SK-N-SH treated with all-trans-retinoic acid at 6 μM for 48 hours (cell line): ENCODE measurements around the gene SNX10.

ENCODE experiments used
- ATAC-seq: fragments of 200-7000 bp; cut with Tn5 transposase; 3 replicates; pipeline ENCODE4 v1.9.1; 2020; ENCODE audit warnings: mild to moderate bottlenecking, moderate library complexity
- ARNTL ChIP-seq: fragments of 450-650 bp; formaldehyde crosslinking; IDR thresholded peaks from 2 replicates; pipeline ENCODE4 v1.5.0; 2020; ENCODE audit warnings: low read depth, mild to moderate bottlenecking, moderate library complexity, borderline replicate concordance
- BACH2 ChIP-seq: fragments of 250-450 bp; sonication (Bioruptor Pico); IDR thresholded peaks from 2 replicates; pipeline ENCODE4 v1.9.0; 2021; ENCODE audit warnings: mild to moderate bottlenecking, borderline replicate concordance
- CREB5 ChIP-seq: fragments of 250-450 bp; sonication (Bioruptor Pico); IDR thresholded peaks from 2 replicates; pipeline ENCODE4 v1.5.1; 2020; ENCODE audit warnings: low read depth, mild to moderate bottlenecking, moderate library complexity
- CSDC2 ChIP-seq: fragments of 250-450 bp; sonication (Bioruptor Pico); IDR thresholded peaks from 2 replicates; pipeline ENCODE4 v1.5.0; 2020; ENCODE audit warnings: mild to moderate bottlenecking, moderate library complexity
- CSRNP3 ChIP-seq: fragments of 250-450 bp; sonication (Bioruptor Pico); IDR thresholded peaks from 2 replicates; pipeline ENCODE4 v1.5.1; 2021; ENCODE audit warnings: mild to moderate bottlenecking, moderate library complexity
- ESRRG ChIP-seq: fragments of 250-450 bp; sonication (Bioruptor Pico); IDR thresholded peaks from 2 replicates; pipeline ENCODE4 v1.6.1; 2021; ENCODE audit warnings: mild to moderate bottlenecking
- GLIS3 ChIP-seq: fragments of 250-450 bp; sonication (Bioruptor Pico); IDR thresholded peaks from 2 replicates; pipeline ENCODE4 v1.5.0; 2020; ENCODE audit warnings: mild to moderate bottlenecking, moderate library complexity
- ISL1 ChIP-seq: fragments of 250-450 bp; sonication (Bioruptor Pico); IDR thresholded peaks from 2 replicates; pipeline ENCODE4 v2.1.2; 2022; ENCODE audit warnings: mild to moderate bottlenecking, moderate library complexity
- OSR1 ChIP-seq: fragments of 250-450 bp; sonication (Bioruptor Pico); IDR thresholded peaks from 2 replicates; pipeline ENCODE4 v1.8.0; 2022; ENCODE audit warnings: moderate library complexity, mild to moderate bottlenecking, inconsistent platforms
- PPARA ChIP-seq: fragments of 250-450 bp; sonication (Bioruptor Pico); IDR thresholded peaks from 2 replicates; pipeline ENCODE4 v1.5.0; 2020; ENCODE audit warnings: mild to moderate bottlenecking, borderline replicate concordance
- SNAI2 ChIP-seq: fragments of 250-450 bp; sonication (Bioruptor Pico); IDR thresholded peaks from 2 replicates; pipeline ENCODE4 v1.5.0; 2020; ENCODE audit warnings: mild to moderate bottlenecking, moderate library complexity
- TCF4 ChIP-seq: fragments of 250-450 bp; sonication (Bioruptor Pico); IDR thresholded peaks from 2 replicates; pipeline ENCODE4 v1.8.0; 2021; ENCODE audit warnings: mild to moderate bottlenecking, moderate library complexity, borderline replicate concordance
- TOX ChIP-seq: fragments of 250-450 bp; sonication (Bioruptor Pico); IDR thresholded peaks from 2 replicates; pipeline ENCODE4 v1.8.0; 2021; ENCODE audit warnings: mild to moderate bottlenecking, moderate library complexity, borderline replicate concordance
- TSHZ2 ChIP-seq: fragments of 250-450 bp; sonication (Bioruptor Pico); IDR thresholded peaks from 2 replicates; pipeline ENCODE4 v1.5.0; 2020; ENCODE audit warnings: mild to moderate bottlenecking, moderate library complexity
- ZC3H10 ChIP-seq: fragments of 250-450 bp; sonication (Bioruptor Pico); IDR thresholded peaks from 2 replicates; pipeline ENCODE4 v1.5.1; 2021; ENCODE audit warnings: mild to moderate bottlenecking, moderate library complexity
- ZFP3 ChIP-seq: fragments of 250-450 bp; sonication (Bioruptor Pico); IDR thresholded peaks from 2 replicates; pipeline ENCODE4 v1.5.0; 2020; ENCODE audit warnings: mild to moderate bottlenecking, moderate library complexity
- ZFP30 ChIP-seq: fragments of 450-650 bp; formaldehyde crosslinking; IDR thresholded peaks from 2 replicates; pipeline ENCODE4 v1.5.0; 2022; ENCODE audit warnings: mild to moderate bottlenecking, moderate library complexity
- ZNF565 ChIP-seq: fragments of 450-650 bp; formaldehyde crosslinking; conservative IDR thresholded peaks from 2 replicates; pipeline ENCODE4 v1.5.0; 2020; ENCODE audit warnings: low read depth, mild to moderate bottlenecking, moderate library complexity
- ZNF70 ChIP-seq: fragments of 450-650 bp; formaldehyde crosslinking; IDR thresholded peaks from 2 replicates; pipeline ENCODE4 v1.5.0; 2020; ENCODE audit warnings: mild to moderate bottlenecking, moderate library complexity
- ZNF8 ChIP-seq: fragments of 450-650 bp; formaldehyde crosslinking; IDR thresholded peaks from 2 replicates; pipeline ENCODE4 v1.5.0; 2020; ENCODE audit warnings: mild to moderate bottlenecking, moderate library complexity
- TF ChIP-seq, protein P1 (sequence below): fragments of 250-450 bp; sonication (Bioruptor Pico); IDR thresholded peaks from 2 replicates; pipeline ENCODE4 v1.8.0; 2021; ENCODE audit warnings: low read depth, mild to moderate bottlenecking, moderate library complexity, borderline replicate concordance

Gene SNX10

DNA sequence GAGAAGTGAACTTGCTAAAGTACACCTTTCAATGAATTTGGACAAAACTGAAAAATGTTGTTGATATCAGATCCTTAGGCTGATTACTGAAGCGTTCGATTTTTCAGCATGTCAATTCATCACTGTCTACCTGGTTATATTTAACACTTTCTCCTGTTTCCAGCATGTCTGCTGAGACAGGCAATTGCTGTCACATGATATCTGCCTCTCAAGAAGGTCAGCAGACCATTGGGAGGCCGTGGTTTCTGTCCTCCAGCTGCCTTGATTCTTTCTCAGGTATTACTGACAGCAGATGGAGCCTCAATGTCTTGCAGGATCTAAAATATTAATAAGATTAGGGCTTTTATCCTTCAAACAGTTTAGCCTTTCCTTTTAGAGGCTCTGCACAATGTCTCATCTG lies 127.5 kb downstream of the SNX10 start (continued):
- TF ChIP-seq OSR1 (CRISPR knock-in tag) (no peak), BACH2 (CRISPR knock-in tag) (no peak)
- TF ChIP-seq, all 23 proteins: peak for 0

DNA sequence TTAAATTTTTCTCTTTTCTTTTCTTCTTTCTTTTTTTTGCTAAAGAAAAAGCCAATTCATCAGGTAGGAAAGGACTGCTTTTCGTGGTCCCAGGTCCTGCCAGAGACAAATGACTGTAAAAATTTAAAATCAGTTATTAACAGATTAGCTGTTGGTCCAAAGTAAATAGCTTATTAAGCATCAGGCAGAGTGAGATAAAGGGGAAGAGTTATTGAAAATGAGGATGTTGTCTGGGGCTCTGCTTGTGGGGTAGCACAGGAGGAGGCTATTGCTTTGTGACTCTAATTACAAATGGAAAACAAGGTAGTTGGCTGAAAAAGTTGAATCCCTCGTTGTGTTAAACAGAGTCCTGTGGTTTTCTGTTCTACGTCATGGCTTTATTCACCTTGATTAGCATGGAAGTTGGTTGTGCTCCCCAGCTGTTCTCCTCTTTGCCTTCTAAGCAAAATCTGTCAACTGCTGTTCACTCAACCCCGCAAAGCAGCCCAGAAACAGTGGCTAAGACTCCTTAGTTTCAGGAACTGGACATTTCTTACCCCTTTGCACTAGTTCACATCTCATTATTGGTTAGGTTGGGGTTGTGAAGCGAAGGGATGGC lies 128.9 kb downstream of the SNX10 start:
- TF ChIP-seq, protein P1, sequence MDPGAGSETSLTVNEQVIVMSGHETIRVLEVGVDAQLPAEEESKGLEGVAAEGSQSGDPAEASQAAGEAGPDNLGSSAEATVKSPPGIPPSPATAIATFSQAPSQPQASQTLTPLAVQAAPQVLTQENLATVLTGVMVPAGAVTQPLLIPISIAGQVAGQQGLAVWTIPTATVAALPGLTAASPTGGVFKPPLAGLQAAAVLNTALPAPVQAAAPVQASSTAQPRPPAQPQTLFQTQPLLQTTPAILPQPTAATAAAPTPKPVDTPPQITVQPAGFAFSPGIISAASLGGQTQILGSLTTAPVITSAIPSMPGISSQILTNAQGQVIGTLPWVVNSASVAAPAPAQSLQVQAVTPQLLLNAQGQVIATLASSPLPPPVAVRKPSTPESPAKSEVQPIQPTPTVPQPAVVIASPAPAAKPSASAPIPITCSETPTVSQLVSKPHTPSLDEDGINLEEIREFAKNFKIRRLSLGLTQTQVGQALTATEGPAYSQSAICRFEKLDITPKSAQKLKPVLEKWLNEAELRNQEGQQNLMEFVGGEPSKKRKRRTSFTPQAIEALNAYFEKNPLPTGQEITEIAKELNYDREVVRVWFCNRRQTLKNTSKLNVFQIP (CRISPR knock-in tag), result no peak
- TF ChIP-seq PPARA (CRISPR knock-in tag), result no peak
- TF ChIP-seq ZFP30, result no peak
- no peak for TF ChIP-seq ZNF8 (CRISPR knock-in tag)
- TF ChIP-seq ZFP3 (CRISPR knock-in tag), result no peak
- no peak for TF ChIP-seq ARNTL (CRISPR knock-in tag)
- no peak for TF ChIP-seq ZNF70 (CRISPR knock-in tag)
- TF ChIP-seq GLIS3 (CRISPR knock-in tag), result no peak
- TF ChIP-seq ZNF565, result no peak
- TF ChIP-seq CSDC2 (CRISPR knock-in tag), result no peak
- no peak for TF ChIP-seq ZC3H10 (CRISPR knock-in tag)
- no peak for TF ChIP-seq CSRNP3 (CRISPR knock-in tag)
- TF ChIP-seq, all 23 proteins: peak for 0
- ATAC-seq, result no peak

GRCh38 chr7:26422761-26423160 lies 131.1 kb downstream of the SNX10 start:
- ATAC-seq, result no peak
- TF ChIP-seq ISL1 (CRISPR knock-in tag) (no peak), CSDC2 (CRISPR knock-in tag) (no peak), TOX (CRISPR knock-in tag) (no peak), ZFP3 (CRISPR knock-in tag) (no peak), GLIS3 (CRISPR knock-in tag) (no peak), ZNF565 (no peak), OSR1 (CRISPR knock-in tag) (no peak), ZNF8 (CRISPR knock-in tag) (no peak), ZNF70 (CRISPR knock-in tag) (no peak), SNAI2 (CRISPR knock-in tag) (no peak), PPARA (CRISPR knock-in tag) (no peak), BACH2 (CRISPR knock-in tag) (no peak), ARNTL (CRISPR knock-in tag) (no peak)
- TF ChIP-seq, protein P1 (CRISPR knock-in tag), result no peak

- no peak for ATAC-seq
- TF ChIP-seq TSHZ2 (CRISPR knock-in tag), result no peak
- TF ChIP-seq ZFP3 (CRISPR knock-in tag), result no peak
- TF ChIP-seq ZNF70 (CRISPR knock-in tag), result no peak
- TF ChIP-seq TOX (CRISPR knock-in tag), result no peak
- no peak for TF ChIP-seq GLIS3 (CRISPR knock-in tag)
- no peak for TF ChIP-seq ESRRG (CRISPR knock-in tag)
- no peak for TF ChIP-seq TCF4
- TF ChIP-seq CREB5 (CRISPR knock-in tag), result no peak
- TF ChIP-seq ISL1 (CRISPR knock-in tag), result no peak
- no peak for TF ChIP-seq CSRNP3 (CRISPR knock-in tag)
- TF ChIP-seq, all 23 proteins: peak for 0
Observed at GRCh38 chr7:26423436-26423835, 131.8 kb downstream of the SNX10 start.
